CD4-positive, alpha-beta T cell treated with Interleukin-4 for 1 hour (primary cell): ENCODE measurements around the gene RHEX.
A peak's percentile ranks its signal among the peaks of the same experiment; 100 is the strongest.
"Not testable (repeated sequence)": the region's sequence is repeated elsewhere in the genome, so short reads cannot be mapped to it uniquely, and the experiment has no call there.

Experiments used
- DNase-seq, 2 donors: peaks; one replicate each; pipeline ENCODE4 v3.0.0-alpha.2; 2020 to 2022

RHEX gene

GRCh38 chr1:206030714-206031113, 22.3 kb upstream of the RHEX start:
- peak; percentile 61 to 72 for DNase-seq

GRCh38 chr1:206032380-206033140, 20.4 kb upstream of the RHEX start:
- no peak for DNase-seq

- DNase-seq = no peak
Observed at GRCh38 chr1:206035027-206035426, 17.9 kb upstream of the RHEX start.

GRCh38 chr1:206036663-206037455, 16.1 kb upstream of the RHEX start:
- DNase-seq = no peak

- no peak for DNase-seq
Observed at GRCh38 chr1:206037581-206037980, 15.4 kb upstream of the RHEX start.

GRCh38 chr1:206039046-206039973, 13.7 kb upstream of the RHEX start:
- DNase-seq = no peak

GRCh38 chr1:206040328-206040727, 12.6 kb upstream of the RHEX start:
- DNase-seq = no peak

GRCh38 chr1:206041640-206042039, 11.3 kb upstream of the RHEX start:
- no peak for DNase-seq

- DNase-seq = no peak
Observed at GRCh38 chr1:206047271-206047670, 5.7 kb upstream of the RHEX start.

- peak in 1 of 2 donors; percentile 23 for DNase-seq
Observed at GRCh38 chr1:206048582-206048981, 4.4 kb upstream of the RHEX start.

GRCh38 chr1:206049293-206049692, 3.7 kb upstream of the RHEX start:
- no peak for DNase-seq

GRCh38 chr1:206049919-206050600, 2.9 kb upstream of the RHEX start:
- no peak for DNase-seq

- DNase-seq = peak; percentile 53 to 86
Observed at GRCh38 chr1:206050655-206051235, 2.2 kb upstream of the RHEX start.

- not testable (repeated sequence) for DNase-seq
Observed at GRCh38 chr1:206052231-206052865, 625 bp upstream of the RHEX start.

- not testable (repeated sequence) for DNase-seq
Observed at GRCh38 chr1:206053616-206054015, 643 bp downstream of the RHEX start.

- DNase-seq = not testable (repeated sequence)
Observed at GRCh38 chr1:206055069-206055625, 2.2 kb downstream of the RHEX start.

- not testable (repeated sequence) for DNase-seq
Observed at GRCh38 chr1:206055639-206056323, 2.8 kb downstream of the RHEX start.

- not testable (repeated sequence) for DNase-seq
Observed at GRCh38 chr1:206058289-206058926, 5.4 kb downstream of the RHEX start.

- no peak for DNase-seq
Observed at GRCh38 chr1:206058927-206059292, 5.9 kb downstream of the RHEX start.

GRCh38 chr1:206059355-206059915, 6.5 kb downstream of the RHEX start:
- no peak for DNase-seq
